HG03175 (cell line): ENCODE measurements around the gene DPYD.
A peak's percentile ranks its signal among the peaks of the same experiment; 100 is the strongest.

ENCODE experiments used
- ATAC-seq: cut with Tn5 transposase; IDR thresholded peaks from one replicate; pipeline ENCODE4 v1.9.1; 2021; ENCODE audit warnings: mild to moderate bottlenecking, moderate library complexity; ENCODE audit not compliant: unreplicated experiment

DPYD gene

DNA sequence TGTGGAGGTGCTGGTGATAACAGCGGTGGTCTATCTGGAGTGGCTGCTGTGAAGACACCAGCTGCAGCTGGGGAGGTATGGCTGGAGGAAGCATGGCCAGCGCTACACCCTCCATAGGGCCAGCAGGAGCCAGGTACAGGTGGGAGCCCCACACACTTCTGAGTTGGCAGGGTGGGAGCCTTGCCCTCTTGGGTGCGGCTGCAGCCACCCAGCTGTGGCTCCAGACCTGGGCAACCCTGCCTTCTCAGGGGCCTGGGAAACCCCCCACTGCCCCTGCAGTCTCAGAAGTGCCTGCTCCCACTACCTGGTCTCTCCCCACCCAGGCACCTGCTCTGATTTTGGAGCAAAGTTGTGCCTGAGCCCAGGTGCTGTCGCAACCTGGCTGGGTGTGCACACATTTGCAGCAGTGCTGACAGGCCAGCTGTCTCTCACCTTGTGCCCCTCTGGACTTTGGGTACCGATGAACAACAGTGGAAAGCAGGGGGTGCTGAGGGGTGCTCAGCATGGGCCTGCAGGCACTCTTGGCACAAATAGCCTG, 76.2 kb downstream of the DPYD start:
- ATAC-seq: no peak

- no peak for ATAC-seq
Observed at GRCh38 chr1:97841338-97841737, 79.5 kb downstream of the DPYD start.

DNA sequence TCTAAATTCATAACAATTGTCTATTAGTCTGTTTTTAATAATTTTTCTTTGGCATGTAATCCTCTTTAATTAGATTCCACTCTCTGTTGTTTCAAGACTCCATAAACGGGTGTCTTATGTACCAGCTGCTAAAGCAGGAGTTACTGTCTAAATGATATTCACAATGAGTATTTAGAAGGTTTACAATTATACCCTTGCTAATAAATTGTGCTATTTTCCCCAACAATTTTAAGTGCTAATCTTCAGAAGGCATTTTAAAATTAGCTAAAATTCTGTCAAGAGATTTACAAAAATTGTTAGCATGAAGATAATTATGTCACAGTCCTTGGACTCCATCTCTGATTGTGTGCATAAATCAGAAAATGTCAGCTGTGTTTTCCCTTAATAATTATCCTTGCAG, 83.7 kb downstream of the DPYD start:
- ATAC-seq: no peak

DNA sequence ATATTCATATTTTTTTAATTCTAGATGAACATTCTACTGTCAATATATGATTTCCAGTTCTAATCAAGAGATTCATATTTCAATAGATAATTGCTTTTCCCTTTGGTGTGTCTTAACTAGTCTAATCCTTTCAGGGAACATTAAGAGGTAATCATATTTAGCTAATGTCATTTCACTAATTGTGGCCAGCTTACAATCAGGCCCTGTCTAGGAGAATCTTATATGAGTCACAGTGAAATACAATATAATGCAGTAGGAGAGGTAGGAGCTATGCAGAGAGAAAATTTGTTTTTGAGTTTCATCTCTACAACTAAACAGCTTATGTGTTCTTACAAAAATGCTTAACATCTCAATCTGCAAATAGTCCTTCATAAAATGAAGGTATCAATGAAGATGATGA, 85.9 kb downstream of the DPYD start:
- no peak for ATAC-seq

- no peak for ATAC-seq
Observed at GRCh38 chr1:97833881-97834280, 87.0 kb downstream of the DPYD start.

- no peak for ATAC-seq
Observed at GRCh38 chr1:97832481-97832880, 88.4 kb downstream of the DPYD start.

DNA sequence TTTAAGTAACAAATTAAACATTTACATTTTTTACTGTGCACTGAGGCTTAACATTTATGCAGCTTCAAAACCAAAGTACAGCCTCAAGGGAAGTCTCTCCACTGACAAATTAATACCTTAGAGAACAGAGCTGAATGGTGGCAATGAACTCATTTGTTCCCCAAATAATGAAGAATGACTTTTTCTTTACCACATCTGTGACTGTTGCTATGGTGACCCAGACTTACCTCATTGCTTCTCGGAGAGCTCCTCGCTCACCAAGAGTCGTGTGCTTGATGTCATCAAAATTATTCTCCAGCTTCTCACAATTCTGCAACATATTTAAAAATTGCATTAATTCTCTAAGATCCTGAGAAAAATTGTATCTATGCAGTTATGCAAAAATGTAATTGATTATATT, 92.9 kb downstream of the DPYD start:
- ATAC-seq: peak; percentile 88

DNA sequence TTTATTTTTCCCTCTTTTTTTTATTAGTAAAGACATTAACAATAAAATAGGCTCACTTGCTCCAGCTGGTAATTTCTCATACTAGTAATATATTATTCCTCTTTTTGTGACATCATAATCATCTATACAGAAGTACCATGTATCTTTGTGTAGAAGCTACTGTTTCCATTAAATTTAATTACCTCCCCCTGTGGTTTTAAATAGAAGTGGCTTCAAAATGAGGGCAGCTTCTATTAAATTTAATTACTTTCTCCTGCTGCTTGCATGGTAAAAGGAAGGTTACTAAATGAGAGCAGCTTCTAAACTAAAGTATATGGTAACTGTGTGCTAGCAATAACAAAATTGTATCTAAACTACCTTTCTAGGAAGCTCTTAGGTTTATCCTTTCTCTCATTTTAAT, 94.0 kb downstream of the DPYD start:
- no peak for ATAC-seq

GRCh38 chr1:97824624-97825023, 96.2 kb downstream of the DPYD start:
- ATAC-seq: no peak

DNA sequence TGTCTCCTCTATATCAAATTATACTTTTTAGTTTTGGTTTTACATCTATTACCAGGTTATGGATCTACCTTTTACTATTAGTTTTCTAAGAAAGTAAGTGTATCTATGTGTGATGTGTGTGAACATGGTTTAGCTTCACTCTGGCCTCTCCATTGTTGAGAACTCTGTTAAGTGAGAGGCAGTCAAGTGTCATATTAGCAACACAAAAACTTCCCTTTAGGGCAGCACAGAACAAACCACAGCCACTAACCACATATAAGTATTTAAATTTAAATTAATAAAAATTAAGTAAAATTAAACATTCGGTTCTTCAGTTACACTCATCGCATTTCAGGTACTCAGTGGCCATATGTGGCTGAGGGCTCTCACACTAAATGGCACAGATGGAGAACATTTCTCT, 96.6 kb downstream of the DPYD start:
- no peak for ATAC-seq

- ATAC-seq: peak; percentile 82
Observed at GRCh38 chr1:97820470-97821188, 100.2 kb downstream of the DPYD start.

DNA sequence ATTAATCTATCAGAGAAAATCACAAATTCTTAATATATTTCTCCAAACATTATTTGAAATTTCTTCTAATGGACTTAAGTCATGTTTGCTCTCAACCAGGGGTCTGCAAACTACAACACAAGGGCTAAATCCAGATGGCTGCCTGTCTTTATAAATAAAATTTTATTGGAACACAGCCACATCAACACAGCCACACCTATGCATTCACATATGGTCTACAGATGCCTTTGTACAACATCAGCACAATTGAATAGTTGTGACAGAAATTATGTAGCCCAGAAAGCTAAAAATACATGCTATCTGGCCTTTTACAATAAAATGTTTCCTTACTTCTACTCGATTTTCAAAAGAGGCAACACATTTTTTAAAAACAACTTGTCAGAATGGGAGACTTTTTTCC, 103.9 kb downstream of the DPYD start:
- ATAC-seq: no peak

- ATAC-seq: no peak
Observed at GRCh38 chr1:97814804-97815203, 106.0 kb downstream of the DPYD start.

DNA sequence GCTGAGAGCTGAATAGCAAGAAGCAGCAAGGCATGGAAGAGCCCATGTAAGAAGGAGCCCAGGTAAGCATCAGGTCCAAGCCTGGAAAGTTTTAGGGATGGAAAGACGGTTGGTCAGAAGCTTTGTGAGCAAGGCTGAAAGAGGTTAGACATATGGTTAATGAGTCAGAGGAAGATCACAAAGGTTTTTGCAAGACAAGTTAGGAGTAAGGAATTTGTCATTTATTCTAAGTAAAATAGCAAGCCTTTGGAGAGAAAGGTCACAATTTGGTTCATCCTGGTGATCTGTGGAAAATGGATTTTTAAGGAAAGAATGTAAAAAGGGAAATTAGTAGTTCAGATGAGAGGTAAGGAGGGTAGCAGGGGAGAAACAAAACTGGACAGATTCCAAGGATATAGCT, 106.7 kb downstream of the DPYD start:
- no peak for ATAC-seq

DNA sequence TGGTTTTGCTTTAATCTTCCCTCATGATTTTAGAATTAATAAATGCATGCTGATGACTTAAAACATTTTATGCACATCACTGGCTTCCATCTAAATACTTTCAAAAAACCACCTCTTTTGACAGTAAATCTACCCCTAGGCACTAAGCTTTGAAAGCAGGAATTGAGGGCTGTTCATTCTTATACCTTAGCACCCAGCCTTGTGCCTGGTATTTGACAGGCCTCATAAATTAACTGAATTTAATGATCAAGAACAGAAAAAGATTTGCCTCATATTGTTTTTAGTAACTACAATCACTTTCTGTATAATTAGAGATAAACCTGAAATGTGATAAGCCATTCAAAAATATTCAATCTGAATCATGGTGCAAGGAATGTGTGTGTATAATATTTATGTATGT, 108.8 kb downstream of the DPYD start:
- ATAC-seq: no peak

GRCh38 chr1:97806996-97807520, 113.8 kb downstream of the DPYD start:
- no peak for ATAC-seq

DNA sequence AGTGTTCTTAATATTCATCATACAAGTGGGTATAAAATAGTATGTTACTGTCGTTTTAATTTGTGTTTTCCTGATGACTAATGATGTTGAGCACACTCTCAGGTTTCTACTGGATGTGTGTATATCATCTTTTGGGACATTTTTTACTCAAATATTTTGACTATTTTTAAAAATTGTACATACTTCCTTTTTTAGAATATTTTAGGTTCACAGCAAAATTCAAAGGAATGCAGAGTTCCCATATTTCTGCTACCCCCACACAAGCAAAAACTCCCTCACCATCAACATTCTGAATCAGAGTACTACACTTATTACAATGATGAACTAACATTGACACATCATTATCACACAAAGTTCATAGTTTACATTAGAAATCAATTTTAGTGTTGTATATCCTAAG, 114.5 kb downstream of the DPYD start:
- ATAC-seq: no peak

GRCh38 chr1:97805093-97805492, 115.7 kb downstream of the DPYD start:
- no peak for ATAC-seq

DNA sequence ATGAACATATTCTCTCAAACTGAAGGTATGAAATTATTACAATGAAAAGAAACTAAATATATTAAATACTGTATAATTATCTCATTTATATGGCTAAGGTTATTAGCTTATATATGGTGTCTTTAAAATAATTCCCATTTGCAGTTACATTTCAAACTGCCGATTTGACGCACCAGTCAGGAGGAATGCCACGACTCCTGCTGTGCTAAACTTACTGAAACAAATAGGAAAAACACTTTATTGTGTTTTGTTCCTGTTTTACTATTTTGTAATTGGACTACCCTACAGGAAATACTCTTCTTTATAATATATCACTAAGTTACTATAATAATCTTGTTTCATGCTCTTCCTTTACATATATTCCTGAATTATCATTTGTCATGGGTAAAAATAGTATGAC, 117.8 kb downstream of the DPYD start:
- no peak for ATAC-seq

- ATAC-seq: no peak
Observed at GRCh38 chr1:97802011-97802410, 118.8 kb downstream of the DPYD start.

GRCh38 chr1:97797403-97798183, 123.2 kb downstream of the DPYD start:
- no peak for ATAC-seq

DNA sequence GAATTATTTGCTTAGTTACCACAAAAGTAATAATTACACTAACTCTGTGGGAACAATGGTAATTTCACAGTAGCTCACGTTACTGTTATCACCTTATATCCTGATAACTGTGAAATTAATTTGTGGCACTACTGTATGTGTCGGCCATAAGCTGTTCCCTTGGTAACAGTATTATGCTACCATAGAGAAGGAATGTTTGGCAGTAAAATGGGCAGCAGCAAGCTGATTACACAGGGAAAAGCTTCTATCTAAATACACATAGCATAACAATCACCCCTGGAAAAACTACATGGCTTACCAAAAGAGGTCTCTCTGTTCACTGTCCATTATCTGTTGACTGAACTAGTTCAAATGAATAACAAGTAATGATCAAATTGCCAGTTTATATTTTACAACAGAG, 124.1 kb downstream of the DPYD start:
- no peak for ATAC-seq
